ENCODE measurements around the gene BMPR1B.
A peak's percentile ranks its signal among the peaks of the same experiment; 100 is the strongest.

BMPR1B gene

GRCh38 chr4:94892051-94892450 lies 134.3 kb downstream of the BMPR1B start:
- TF ChIP-seq CTCF (IDR thresholded peaks at IDR 0.05; ENCODE audit: insufficient read depth, low read depth, low read length, missing control alignments), result no peak
- peak; percentile 22 for DNase-seq (ENCODE audit: low read depth)
- H3K4me3 ChIP-seq (ENCODE audit: low read length), result no peak overlapping the region

- TF ChIP-seq CTCF (IDR thresholded peaks at IDR 0.05; ENCODE audit: insufficient read depth, low read depth, low read length, missing control alignments), result no peak
- H3K4me3 ChIP-seq (ENCODE audit: low read length), result no peak overlapping the region
- no peak for DNase-seq (ENCODE audit: low read depth)
Observed at GRCh38 chr4:94895081-94895480, 137.3 kb downstream of the BMPR1B start.

- no peak for DNase-seq (ENCODE audit: low read depth)
- no peak overlapping the region for H3K4me3 ChIP-seq (ENCODE audit: low read length)
- no peak for TF ChIP-seq CTCF (IDR thresholded peaks at IDR 0.05; ENCODE audit: insufficient read depth, low read depth, low read length, missing control alignments)
Observed at GRCh38 chr4:94897023-94897422, 139.3 kb downstream of the BMPR1B start.

GRCh38 chr4:94905511-94905910 lies 147.8 kb downstream of the BMPR1B start:
- DNase-seq (ENCODE audit: low read depth), result no peak
- no peak overlapping the region for H3K4me3 ChIP-seq (ENCODE audit: low read length)
- no peak for TF ChIP-seq CTCF (IDR thresholded peaks at IDR 0.05; ENCODE audit: insufficient read depth, low read depth, low read length, missing control alignments)

GRCh38 chr4:94909645-94910044 lies 151.9 kb downstream of the BMPR1B start:
- TF ChIP-seq CTCF (IDR thresholded peaks at IDR 0.05; ENCODE audit: insufficient read depth, low read depth, low read length, missing control alignments), result no peak
- no peak for DNase-seq (ENCODE audit: low read depth)
- no peak overlapping the region for H3K4me3 ChIP-seq (ENCODE audit: low read length)

- no peak for TF ChIP-seq CTCF (IDR thresholded peaks at IDR 0.05; ENCODE audit: insufficient read depth, low read depth, low read length, missing control alignments)
- DNase-seq (ENCODE audit: low read depth), result no peak
- no peak overlapping the region for H3K4me3 ChIP-seq (ENCODE audit: low read length)
Observed at GRCh38 chr4:94911106-94911505, 153.4 kb downstream of the BMPR1B start.

- TF ChIP-seq CTCF (IDR thresholded peaks at IDR 0.05; ENCODE audit: insufficient read depth, low read depth, low read length, missing control alignments), result no peak
- no peak for DNase-seq (ENCODE audit: low read depth)
- H3K4me3 ChIP-seq (ENCODE audit: low read length), result no peak overlapping the region
Observed at GRCh38 chr4:94912606-94913005, 154.9 kb downstream of the BMPR1B start.
